Measurements from ENCODE around the gene PANX2. TPM values are rescaled to one million over a fixed set of nuclear protein-coding genes. Genes with fewer than 3 reads are reported as not detected.
A peak's percentile ranks its signal among the peaks of the same experiment; 100 is the strongest.

The PANX2 gene
- total RNA-seq, 1 donor from 2014 or later, result 3.0 TPM

GRCh38 chr22:50148991-50149721, 21.4 kb upstream of the PANX2 start:
- Mint-ChIP-seq H3K4me3 (no peak overlapping the region), H3K27ac (no peak overlapping the region), H3K4me1 (ENCODE audit: unreplicated experiment) (peaks cover 16% of the 10 kb centered on the region), H3K27me3 (peaks cover 6% of the 10 kb centered on the region), H3K9me3 (no peaks in the 10 kb centered on the region), H3K36me3 (no peaks in the 10 kb centered on the region)
- DNase-seq (ENCODE audit: extremely low spot score, unreplicated experiment), result peak; percentile 71
- TF ChIP-seq CTCF (conservative IDR thresholded peaks at IDR 0.05), result peak; percentile 84

GRCh38 chr22:50150161-50151129, 20.1 kb upstream of the PANX2 start:
- peaks cover 8% of the 10 kb centered on the region for H3K27me3 Mint-ChIP-seq
- no peak for TF ChIP-seq CTCF (conservative IDR thresholded peaks at IDR 0.05)
- H3K36me3 Mint-ChIP-seq, result no peaks in the 10 kb centered on the region
- H3K4me3 Mint-ChIP-seq, result no peak overlapping the region
- no peak overlapping the region for H3K27ac Mint-ChIP-seq
- no peak for DNase-seq (ENCODE audit: extremely low spot score, unreplicated experiment)
- no peaks in the 10 kb centered on the region for H3K9me3 Mint-ChIP-seq
- peaks cover 14% of the 10 kb centered on the region for H3K4me1 Mint-ChIP-seq (ENCODE audit: unreplicated experiment)

GRCh38 chr22:50151571-50152537, 18.7 kb upstream of the PANX2 start:
- Mint-ChIP-seq H3K4me1 (ENCODE audit: unreplicated experiment) (peaks cover 2% of the 10 kb centered on the region), H3K27ac (no peak overlapping the region), H3K36me3 (no peaks in the 10 kb centered on the region), H3K4me3 (no peak overlapping the region), H3K9me3 (no peaks in the 10 kb centered on the region), H3K27me3 (peaks cover 6% of the 10 kb centered on the region)
- TF ChIP-seq CTCF (conservative IDR thresholded peaks at IDR 0.05), result no peak
- no peak for DNase-seq (ENCODE audit: extremely low spot score, unreplicated experiment)

GRCh38 chr22:50153056-50153755, 17.3 kb upstream of the PANX2 start:
- H3K36me3 Mint-ChIP-seq, result no peaks in the 10 kb centered on the region
- H3K27ac Mint-ChIP-seq, result no peak overlapping the region
- H3K9me3 Mint-ChIP-seq, result no peaks in the 10 kb centered on the region
- no peak for DNase-seq (ENCODE audit: extremely low spot score, unreplicated experiment)
- TF ChIP-seq CTCF (conservative IDR thresholded peaks at IDR 0.05), result no peak
- no peak overlapping the region for H3K4me3 Mint-ChIP-seq
- H3K4me1 Mint-ChIP-seq (ENCODE audit: unreplicated experiment), result no peaks in the 10 kb centered on the region
- H3K27me3 Mint-ChIP-seq, result peaks cover 18% of the 10 kb centered on the region

Data from type B pancreatic cell (in vitro differentiated cells).